SK-N-SH treated with all-trans-retinoic acid at 6 μM for 48 hours (cell line): ENCODE measurements around the gene FIGNL2.

ENCODE experiments used
- BACH2 ChIP-seq: fragments of 250-450 bp; sonication (Bioruptor Pico); IDR thresholded peaks from 2 replicates; pipeline ENCODE4 v1.9.0; 2021; ENCODE audit warnings: mild to moderate bottlenecking, borderline replicate concordance
- OSR1 ChIP-seq: fragments of 250-450 bp; sonication (Bioruptor Pico); IDR thresholded peaks from 2 replicates; pipeline ENCODE4 v1.8.0; 2022; ENCODE audit warnings: moderate library complexity, mild to moderate bottlenecking, inconsistent platforms
- PATZ1 ChIP-seq: fragments of 250-450 bp; sonication (Bioruptor Pico); IDR thresholded peaks from 2 replicates; pipeline ENCODE4 v1.8.0; 2020; ENCODE audit warnings: mild to moderate bottlenecking, moderate library complexity, borderline replicate concordance
- TOX ChIP-seq: fragments of 250-450 bp; sonication (Bioruptor Pico); IDR thresholded peaks from 2 replicates; pipeline ENCODE4 v1.8.0; 2021; ENCODE audit warnings: mild to moderate bottlenecking, moderate library complexity, borderline replicate concordance
- ZFP3 ChIP-seq: fragments of 250-450 bp; sonication (Bioruptor Pico); IDR thresholded peaks from 2 replicates; pipeline ENCODE4 v1.5.0; 2020; ENCODE audit warnings: mild to moderate bottlenecking, moderate library complexity
- ZNF565 ChIP-seq: fragments of 450-650 bp; formaldehyde crosslinking; conservative IDR thresholded peaks from 2 replicates; pipeline ENCODE4 v1.5.0; 2020; ENCODE audit warnings: low read depth, mild to moderate bottlenecking, moderate library complexity
- ZNF8 ChIP-seq: fragments of 450-650 bp; formaldehyde crosslinking; IDR thresholded peaks from 2 replicates; pipeline ENCODE4 v1.5.0; 2020; ENCODE audit warnings: mild to moderate bottlenecking, moderate library complexity
- TF ChIP-seq, protein P1 (sequence below): fragments of 250-450 bp; sonication (Bioruptor Pico); IDR thresholded peaks from 2 replicates; pipeline ENCODE4 v1.5.1; 2020; ENCODE audit warnings: low read depth, mild to moderate bottlenecking, moderate library complexity

- TF ChIP-seq ZNF565 (CRISPR knock-in tag) (no peak), PATZ1 (CRISPR knock-in tag) (no peak), OSR1 (CRISPR knock-in tag) (no peak), ZFP3 (CRISPR knock-in tag) (no peak), BACH2 (CRISPR knock-in tag) (no peak), TOX (CRISPR knock-in tag) (no peak), ZNF8 (no peak)
- TF ChIP-seq, protein P1, sequence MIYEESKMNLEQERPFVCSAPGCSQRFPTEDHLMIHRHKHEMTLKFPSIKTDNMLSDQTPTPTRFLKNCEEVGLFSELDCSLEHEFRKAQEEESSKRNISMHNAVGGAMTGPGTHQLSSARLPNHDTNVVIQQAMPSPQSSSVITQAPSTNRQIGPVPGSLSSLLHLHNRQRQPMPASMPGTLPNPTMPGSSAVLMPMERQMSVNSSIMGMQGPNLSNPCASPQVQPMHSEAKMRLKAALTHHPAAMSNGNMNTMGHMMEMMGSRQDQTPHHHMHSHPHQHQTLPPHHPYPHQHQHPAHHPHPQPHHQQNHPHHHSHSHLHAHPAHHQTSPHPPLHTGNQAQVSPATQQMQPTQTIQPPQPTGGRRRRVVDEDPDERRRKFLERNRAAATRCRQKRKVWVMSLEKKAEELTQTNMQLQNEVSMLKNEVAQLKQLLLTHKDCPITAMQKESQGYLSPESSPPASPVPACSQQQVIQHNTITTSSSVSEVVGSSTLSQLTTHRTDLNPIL (CRISPR knock-in tag): no peak
These were observed 62.6 kb downstream of the FIGNL2 start for GRCh38 chr12:51785906-51786305.
